Left ventricle myocardium inferior (tissue), 1 donor: Measurements from ENCODE around the gene IKZF1. TPM values are rescaled to one million over a fixed set of nuclear protein-coding genes. Genes with fewer than 3 reads are reported as not detected.

Source experiments
- DNase-seq: peaks from one replicate; pipeline ENCODE4 v3.0.0-alpha.2; 2020
- H3K27ac ChIP-seq: fragments of 200-600 bp; replicated peaks from 2 replicates; pipeline ENCODE4 v1.8.0; 2021
- H3K27me3 ChIP-seq: fragments of 200-600 bp; 2 replicates; pipeline ENCODE4 v1.8.0; 2021; ENCODE audit warnings: low read depth
- H3K36me3 ChIP-seq: fragments of 200-600 bp; 2 replicates; pipeline ENCODE4 v1.8.0; 2021
- H3K4me1 ChIP-seq: fragments of 200-600 bp; 2 replicates; pipeline ENCODE4 v1.8.0; 2021
- H3K4me3 ChIP-seq: fragments of 200-600 bp; 2 replicates; pipeline ENCODE4 v1.8.0; 2021; ENCODE audit warnings: mild to moderate bottlenecking, moderate library complexity
- H3K9me3 ChIP-seq: fragments of 200-600 bp; replicated peaks from 2 replicates; pipeline ENCODE4 v1.8.0; 2021
- CTCF ChIP-seq: fragments of 200-600 bp; IDR thresholded peaks from 2 replicates; pipeline ENCODE4 v1.8.0; 2021; ENCODE audit warnings: antibody characterized with exemption, mild to moderate bottlenecking, borderline replicate concordance
- intact Hi-C: fragments of 100-400 bp; cut with micrococcal nuclease; formaldehyde crosslinking; loops from one replicate; pipeline ENCODE4 v1.11.0; 2022
- total RNA-seq: library from RNA; stranded (reverse); fragmentation: NEBNext Ultra II Directional; extraction: Animal tissue kit (Norgen Biotek cat#: 25700); gene quantifications from one replicate; pipeline ENCODE4 v1.2.1, GENCODE V29; 2021
- donor health status: DM: no; HTN: yes; CAD: no; lungs with severe emphysema.

The IKZF1 gene
- total RNA-seq, 1 donor from 2014 or later: 2.1 TPM

GRCh38 chr7:50446542-50446960 is 142.0 kb downstream of the IKZF1 start:
- H3K27me3 ChIP-seq: no peaks in the 10 kb centered on the region
- H3K27ac ChIP-seq: no peak overlapping the region
- DNase-seq: no peak
- no peaks in the 10 kb centered on the region for H3K9me3 ChIP-seq
- H3K4me3 ChIP-seq: no peak overlapping the region
- H3K4me1 ChIP-seq: peaks cover 18% of the 10 kb centered on the region
- peaks cover 22% of the 10 kb centered on the region for H3K36me3 ChIP-seq
- no peak for TF ChIP-seq CTCF
- intact Hi-C loops: no loop called here

GRCh38 chr7:50448823-50449222 is 144.3 kb downstream of the IKZF1 start:
- peaks cover 18% of the 10 kb centered on the region for H3K4me1 ChIP-seq
- TF ChIP-seq CTCF: no peak
- intact Hi-C loops: no loop called here
- no peak overlapping the region for H3K4me3 ChIP-seq
- no peak for DNase-seq
- no peak overlapping the region for H3K27ac ChIP-seq
- H3K36me3 ChIP-seq: peaks cover 22% of the 10 kb centered on the region
- H3K27me3 ChIP-seq: no peaks in the 10 kb centered on the region
- H3K9me3 ChIP-seq: no peaks in the 10 kb centered on the region

- Histone ChIP-seq H3K4me1 (peaks cover 18% of the 10 kb centered on the region), H3K4me3 (peak overlapping the region; percentile 82), H3K36me3 (peaks cover 22% of the 10 kb centered on the region), H3K27me3 (no peaks in the 10 kb centered on the region), H3K9me3 (no peaks in the 10 kb centered on the region), H3K27ac (peak overlapping the region; percentile 77)
- intact Hi-C loops: no loop called here
- no peak for TF ChIP-seq CTCF
- DNase-seq: no peak
Observed at GRCh38 chr7:50449501-50449880, 145.0 kb downstream of the IKZF1 start.

- peaks cover 20% of the 10 kb centered on the region for H3K36me3 ChIP-seq
- no peaks in the 10 kb centered on the region for H3K27me3 ChIP-seq
- H3K27ac ChIP-seq: peak within 1 kb of the TSS; percentile 77
- DNase-seq: peak; percentile 82
- H3K9me3 ChIP-seq: no peaks in the 10 kb centered on the region
- intact Hi-C loops: no loop called here
- H3K4me3 ChIP-seq: peak within 1 kb of the TSS; percentile 82
- TF ChIP-seq CTCF: no peak
- peaks cover 18% of the 10 kb centered on the region for H3K4me1 ChIP-seq
Observed at GRCh38 chr7:50449881-50450589, 145.5 kb downstream of the IKZF1 start, which contains the start of gene FIGNL1. Gene FIGNL1 (minus strand): TSS chr7:50450350. CDS start chr7:50447287, 3,063 bp downstream.

- DNase-seq: peak; percentile 23
- intact Hi-C loops: no loop called here
- Histone ChIP-seq H3K9me3 (no peaks in the 10 kb centered on the region), H3K36me3 (peaks cover 14% of the 10 kb centered on the region), H3K27ac (peak overlapping the region; percentile 77), H3K4me1 (peaks cover 18% of the 10 kb centered on the region), H3K27me3 (no peaks in the 10 kb centered on the region), H3K4me3 (peak overlapping the region; percentile 82)
- no peak for TF ChIP-seq CTCF
Observed at GRCh38 chr7:50450590-50451032, 146.1 kb downstream of the IKZF1 start.

Other genes with a start within 250 kb of the IKZF1 start
- gene ZPBP, start 211.5 kb upstream of the IKZF1 start, total RNA-seq: not detected
- 4.1 TPM for gene FIGNL1, start 145.6 kb downstream of the IKZF1 start, total RNA-seq